Measurements from ENCODE around the gene CRACR2B. TPM values are rescaled to one million over a fixed set of nuclear protein-coding genes. Genes with fewer than 3 reads are reported as not detected.
A peak's percentile ranks its signal among the peaks of the same experiment; 100 is the strongest.

The CRACR2B gene
- total RNA-seq, 1 donor from 2014 or later = 40.5 TPM

DNA sequence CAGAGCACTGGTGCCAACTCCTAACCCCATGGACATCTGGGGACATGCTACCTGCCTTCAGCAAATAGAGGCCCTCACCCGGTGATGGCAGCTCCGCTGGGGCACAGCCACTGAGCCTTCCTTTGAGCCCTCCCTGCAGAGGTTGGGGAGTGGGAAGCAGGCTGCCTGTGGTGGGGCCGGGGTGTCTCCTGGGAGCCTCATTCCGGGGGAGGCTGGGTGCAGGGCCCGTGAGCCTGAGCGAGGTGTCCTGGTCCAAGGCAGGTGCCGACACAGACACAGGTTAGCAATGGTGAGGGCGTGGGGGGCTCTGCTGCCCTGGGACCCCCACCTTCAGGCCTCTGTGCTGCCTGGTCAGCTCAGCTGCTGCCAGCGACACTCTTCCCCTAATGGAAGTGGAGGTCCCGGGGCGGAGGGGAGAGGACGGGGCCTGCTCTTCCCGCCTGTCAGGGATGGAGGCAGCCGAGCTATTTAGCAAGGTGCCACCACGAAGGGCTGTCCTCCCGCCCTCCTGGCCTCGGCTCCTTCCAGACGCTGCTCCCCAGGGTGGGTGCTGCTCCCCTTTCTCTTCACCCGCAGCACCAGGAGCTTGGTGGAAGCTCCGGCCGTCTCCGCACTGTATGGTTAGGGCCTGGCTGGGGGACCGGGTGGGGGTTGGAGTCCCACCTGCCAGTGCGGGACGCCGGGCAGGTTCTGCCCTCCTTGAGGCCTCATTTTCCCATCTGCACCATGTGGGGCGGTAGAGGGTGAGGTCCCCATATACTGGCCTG, 26.1 kb downstream of the CRACR2B start:
- no peak for DNase-seq (ENCODE audit: low spot score)

DNA sequence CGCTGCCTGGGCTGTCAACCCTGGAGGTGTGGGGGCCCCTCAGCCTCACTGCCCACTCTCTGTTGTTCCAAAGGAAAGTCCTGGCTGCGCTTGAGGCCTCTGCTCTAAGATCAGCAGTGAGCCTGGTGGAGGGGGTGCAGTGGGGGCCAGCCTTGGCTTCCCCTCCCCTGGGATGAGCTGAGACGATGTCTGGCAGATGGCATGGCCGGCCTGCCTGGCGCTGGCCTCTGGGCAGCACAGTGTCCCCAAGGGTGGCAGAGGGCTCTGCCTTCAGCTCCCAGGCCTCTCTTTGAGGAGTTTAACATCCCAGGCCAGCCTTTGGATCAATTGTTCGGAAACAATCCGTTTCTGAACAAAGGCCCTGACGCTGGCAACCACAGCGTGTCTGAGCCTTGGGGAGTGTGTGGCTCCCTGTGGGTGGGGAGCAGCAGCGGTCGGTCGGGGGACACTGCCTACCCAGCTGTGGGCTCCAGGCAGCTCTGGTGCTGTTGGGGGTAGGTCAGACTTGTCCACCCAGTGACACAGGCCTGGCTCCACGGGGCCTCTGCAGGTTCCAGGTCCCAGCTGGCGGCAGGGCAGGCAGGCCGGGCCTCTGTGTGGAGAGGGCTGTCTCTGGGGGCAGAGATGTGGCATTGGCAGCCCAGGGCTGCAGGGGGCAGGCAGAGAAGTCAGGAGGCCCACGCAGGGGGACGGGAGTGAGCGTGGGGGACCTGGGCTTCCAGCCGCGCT, 27.0 kb downstream of the CRACR2B start:
- no peak for DNase-seq (ENCODE audit: low spot score)

DNA sequence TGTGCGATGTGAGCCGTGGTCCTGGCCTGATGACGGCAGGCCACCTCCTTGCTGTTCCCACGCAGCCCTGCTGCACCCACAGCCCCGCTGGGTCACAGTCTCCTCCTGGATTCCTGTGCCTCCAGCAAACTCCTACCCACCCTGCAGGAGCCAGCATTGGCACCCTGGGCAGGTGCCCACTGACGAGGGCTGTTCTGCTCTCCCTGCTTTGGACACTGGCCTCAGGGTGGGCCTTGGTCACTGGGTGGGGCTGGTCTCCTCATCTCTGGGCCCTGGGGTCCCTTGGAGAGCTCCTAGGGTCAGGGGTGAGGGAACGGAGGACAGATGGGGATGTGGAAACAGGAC, 27.6 kb downstream of the CRACR2B start:
- no peak for DNase-seq (ENCODE audit: low spot score)

DNA sequence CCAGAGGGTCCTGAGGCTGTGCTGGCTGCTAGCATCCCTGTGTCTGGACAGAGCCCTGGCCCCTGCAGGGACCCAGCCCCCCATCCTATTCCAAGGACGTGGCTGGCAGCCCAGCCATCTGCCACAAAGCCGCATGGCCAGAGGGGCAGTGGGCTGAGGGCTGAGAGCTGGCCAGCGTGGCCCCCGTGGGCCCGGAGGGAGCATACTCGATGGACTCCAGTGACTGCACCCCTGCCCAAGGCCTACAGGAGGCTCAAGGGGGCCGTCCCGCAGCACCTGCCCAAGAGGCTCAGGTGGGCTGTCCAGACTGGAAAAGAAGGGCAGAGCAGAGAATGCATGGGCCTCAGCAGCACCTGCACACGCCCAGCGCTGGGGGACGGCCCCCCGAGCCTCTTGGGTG, 28.1 kb downstream of the CRACR2B start:
- no peak for DNase-seq (ENCODE audit: low spot score)

DNA sequence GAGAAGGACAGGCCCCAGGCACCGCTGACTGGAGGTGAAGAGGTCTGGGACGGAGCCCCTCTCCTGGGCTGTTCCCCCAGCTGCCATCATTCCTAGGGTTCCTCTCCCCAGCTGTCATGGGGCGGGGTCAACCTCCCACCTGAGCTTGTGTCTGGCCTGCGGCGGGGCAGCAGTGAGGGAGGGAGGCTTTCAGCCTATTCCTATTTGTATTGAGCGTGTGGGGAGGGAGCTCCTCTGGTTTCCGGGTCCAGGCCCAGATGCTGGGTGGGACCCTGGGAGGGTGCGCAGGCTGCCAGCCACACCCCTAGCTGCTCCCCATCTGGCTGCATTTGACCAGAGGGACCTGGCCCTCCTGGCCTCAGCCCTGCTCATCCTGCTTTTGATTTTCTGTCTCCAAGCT, 28.7 kb downstream of the CRACR2B start:
- no peak for DNase-seq (ENCODE audit: low spot score)

DNA sequence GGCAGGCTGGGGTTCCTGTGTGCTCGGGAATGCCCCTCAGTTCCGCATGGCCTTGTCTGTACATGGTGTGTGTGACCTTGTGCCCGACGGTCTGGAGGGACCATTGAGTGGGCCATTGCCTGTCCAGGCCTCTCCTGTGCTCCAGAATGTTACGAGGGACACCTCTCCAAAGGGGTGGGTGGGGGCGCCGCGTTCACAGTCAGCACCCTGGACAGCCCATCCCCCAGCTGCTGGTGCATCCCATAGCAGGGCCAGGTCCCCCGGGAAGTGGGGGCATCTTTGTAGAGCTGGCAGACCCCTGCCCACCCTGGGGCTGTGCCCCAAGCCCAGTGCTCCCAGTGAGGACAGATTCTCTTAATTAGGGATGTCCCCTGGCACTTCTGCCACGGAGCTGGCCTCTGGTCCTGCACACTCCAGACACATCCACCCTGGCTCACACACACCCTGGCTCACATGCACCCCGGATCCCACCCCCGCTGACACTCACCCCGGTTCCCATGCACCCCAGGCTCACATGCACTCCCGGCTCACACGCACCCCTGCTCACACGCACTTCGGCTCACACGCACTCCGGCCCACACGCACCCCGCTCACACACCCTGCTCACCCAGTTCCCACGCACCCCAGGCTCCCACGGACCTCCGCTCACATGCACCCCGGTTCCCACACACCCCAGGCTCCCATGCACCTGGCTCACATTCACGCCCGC, 30.5 kb downstream of the CRACR2B start:
- no peak for DNase-seq (ENCODE audit: low spot score)

DNA sequence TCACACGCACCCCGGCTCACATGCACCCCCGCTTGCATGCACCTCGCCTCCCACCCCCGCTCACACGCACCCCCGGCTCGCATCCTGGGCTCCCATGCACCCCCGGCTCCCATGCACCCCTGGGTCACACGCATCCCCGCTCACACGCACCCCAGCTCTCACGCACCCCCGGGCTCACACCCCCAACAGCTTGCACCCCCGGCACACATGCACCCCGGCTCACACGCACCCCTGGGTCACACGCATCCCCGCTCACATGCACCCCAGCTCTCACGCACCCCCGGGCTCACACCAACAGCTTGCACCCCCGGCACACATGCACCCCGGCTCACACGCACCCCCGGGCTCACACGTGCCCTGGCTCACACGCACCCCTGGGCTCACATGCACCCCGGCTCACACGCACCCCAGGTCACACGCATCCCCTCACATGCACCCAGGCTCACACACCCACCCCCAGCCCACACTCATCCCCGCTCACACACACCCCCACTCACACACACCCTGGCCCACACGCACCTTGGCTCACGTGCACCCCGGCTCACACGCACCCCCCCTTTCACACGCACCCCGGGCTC, 31.1 kb downstream of the CRACR2B start:
- no peak for DNase-seq (ENCODE audit: low spot score)

DNA sequence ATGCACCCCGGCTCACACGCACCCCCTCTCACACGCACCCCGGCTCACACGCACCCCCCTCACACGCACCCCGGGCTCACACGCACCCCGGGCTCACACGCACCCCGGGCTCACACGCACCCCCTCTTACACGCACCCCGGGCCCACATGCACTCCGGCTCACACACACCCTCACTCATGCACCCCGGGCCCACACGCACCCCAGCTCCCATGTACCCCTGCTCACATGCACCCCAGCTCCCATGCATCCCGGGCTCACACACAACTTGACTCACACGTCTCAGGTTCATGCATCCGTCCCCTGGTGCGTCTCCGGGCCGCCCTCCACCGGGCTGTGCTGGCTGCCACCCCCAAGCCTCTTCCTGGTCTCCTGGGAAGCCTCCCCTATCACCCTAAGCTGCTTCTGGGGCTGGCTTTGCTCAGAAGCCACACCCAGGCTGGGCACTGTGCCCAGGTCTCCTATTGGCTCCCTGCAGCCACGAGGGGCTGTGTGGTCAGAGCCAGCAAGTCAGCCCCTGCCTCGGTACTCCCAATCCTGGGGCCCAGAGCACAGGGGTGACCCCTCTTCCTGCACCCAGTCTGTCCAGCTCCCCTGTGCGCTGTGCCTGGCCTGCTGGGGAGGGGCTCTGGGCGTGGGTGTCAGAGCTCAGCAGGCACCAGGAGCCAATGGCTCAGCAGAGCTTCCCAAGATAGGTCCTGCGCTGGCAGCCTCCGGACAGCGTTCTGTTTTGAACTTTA, 31.8 kb downstream of the CRACR2B start:
- peak; percentile 83 for DNase-seq (ENCODE audit: low spot score)

DNA sequence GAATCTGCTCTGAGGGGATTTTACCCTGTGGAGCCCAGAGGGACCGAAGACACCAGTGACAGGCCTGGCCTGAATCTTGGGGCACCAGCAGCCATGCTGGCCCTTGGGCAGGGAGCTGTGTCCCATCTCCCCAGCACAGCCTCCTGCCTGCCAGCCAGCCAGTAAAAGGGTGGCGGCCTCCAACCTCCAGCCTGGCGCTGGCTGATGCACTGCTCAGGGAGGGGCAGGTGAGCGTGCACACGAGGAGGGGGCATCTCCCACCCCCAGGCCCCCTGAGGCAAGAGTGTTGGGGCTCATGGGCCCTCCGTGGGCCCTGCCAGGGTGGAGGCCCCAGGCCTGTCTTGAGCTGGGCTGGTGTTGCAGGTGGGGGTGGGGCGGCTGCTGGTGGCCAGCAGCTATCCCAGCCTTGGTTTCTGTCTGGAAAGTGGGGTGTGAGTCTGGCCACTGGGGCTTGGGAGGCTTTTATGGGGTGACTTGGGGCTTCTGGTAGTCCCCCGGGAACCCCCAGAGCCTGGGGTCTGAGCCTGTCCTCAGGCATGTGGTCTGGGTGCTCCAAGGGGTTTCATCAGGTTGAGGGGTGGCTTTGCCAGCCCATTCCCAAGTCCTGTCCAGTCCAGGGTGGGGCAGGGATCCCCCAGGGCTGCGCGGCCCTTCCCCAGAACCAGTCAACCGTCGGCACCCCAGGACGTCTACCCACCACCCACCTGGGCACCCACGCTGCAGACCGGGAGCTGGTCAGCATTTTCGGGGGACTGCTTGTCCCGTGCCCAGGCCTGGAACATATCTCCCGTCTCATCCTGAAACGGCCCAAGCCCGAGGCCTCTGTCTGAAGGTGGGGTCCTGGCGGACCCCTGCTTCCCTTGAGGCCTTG, 32.8 kb downstream of the CRACR2B start:
- DNase-seq (ENCODE audit: low spot score) = no peak

DNA sequence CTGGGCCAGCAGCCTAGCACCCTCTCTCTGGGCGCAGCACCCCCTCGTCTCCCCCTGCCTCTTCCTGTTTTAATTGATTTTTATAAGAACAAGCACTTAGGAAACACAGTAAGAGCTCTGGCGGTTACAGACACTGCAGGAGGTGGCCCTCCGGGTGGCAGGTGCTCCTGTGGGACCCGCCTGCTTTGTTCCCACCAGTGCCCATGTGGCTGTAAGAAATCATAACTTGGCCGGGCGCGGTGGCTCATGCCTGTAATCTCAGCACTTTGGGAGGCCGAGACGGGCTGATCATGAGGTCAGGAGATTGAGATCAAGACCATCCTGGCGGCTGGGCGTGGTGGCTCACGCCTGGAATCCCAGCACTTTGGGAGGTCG, 33.4 kb downstream of the CRACR2B start:
- DNase-seq (ENCODE audit: low spot score) = no peak

DNA sequence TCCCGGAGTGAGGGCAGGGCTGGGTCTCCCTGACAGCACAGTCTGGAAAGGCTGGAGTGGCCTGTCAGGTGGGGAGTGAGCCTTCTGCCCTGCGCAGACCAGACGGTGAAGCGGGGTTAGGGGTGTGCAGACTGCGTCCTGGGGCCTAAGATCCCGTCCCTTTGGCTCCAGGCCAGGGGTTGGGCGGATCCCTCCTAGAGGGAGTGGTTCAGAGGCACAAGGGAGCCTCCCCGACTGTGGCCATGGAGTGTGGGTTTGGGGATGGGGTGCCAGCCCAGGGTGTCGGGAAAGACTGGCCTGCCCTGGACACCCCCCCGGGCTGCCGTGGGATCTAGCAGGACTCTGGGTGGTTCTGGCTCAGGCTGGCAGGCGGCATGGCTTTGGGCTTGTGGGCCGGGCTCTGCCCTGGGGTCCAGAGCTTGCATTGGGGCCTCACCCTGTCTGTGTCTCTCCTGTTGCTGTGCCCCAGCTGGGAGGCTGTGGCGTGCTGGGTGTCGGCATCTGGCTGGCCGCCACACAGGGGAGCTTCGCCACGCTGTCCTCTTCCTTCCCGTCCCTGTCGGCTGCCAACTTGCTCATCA, 34.5 kb downstream of the CRACR2B start:
- no peak for DNase-seq (ENCODE audit: low spot score)

DNA sequence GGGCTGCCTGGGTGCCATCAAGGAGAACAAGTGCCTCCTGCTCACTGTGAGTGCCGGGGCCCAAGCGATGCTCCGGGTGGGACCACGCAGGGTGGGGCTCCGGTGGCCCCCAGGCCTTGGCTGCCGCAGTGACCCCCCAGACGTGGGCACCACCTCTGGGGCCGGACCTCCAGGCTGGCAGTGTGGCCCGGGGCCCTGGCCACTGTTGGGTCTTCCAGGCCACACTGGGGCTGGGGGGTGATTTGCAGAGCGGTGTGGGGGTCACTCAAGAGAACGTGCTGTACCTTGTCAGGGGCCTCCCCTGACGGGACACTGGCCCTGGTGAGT, 34.9 kb downstream of the CRACR2B start:
- DNase-seq (ENCODE audit: low spot score) = no peak

DNA sequence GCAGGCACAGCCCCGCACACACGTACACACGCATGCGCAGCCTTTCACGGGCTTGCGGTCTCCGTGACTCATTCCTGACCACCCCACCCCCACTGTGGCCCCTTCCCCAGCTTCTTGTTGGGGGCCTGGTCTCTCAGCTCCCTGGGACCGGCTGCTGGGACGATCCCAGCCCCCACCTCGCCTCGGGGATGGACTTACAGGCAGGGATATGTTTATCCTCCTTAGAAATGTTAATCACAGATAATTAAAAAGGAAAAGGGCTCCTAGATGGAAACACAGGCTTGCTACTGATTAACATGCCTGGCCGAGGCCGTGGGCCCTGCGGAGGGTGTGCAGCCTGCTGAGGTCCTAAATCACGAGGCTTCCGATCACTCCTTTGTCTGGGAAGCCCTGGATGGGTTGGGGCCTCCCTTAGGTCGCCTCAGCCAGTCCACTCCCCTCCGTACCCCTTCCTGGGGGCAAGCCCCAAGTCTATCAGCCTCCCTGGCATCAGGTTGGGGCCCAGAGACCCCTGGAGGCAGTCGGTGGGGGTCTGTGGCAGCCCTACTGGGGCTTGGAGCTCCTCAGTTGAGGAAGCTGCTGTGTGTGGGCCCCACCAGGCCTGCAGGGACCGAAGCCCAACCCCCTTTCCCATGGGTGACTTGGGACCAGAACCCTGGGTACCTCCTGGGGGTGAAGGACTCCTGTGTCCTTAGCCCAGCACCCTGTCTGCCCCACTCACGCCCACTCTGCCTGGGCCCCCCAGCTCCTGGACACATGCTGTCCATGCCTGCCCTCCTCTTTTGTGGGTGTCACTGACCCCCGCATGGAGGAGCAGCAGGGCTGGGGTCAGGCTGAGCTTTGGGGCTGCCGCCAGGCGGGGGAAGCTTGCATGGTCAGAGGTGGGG, 35.5 kb downstream of the CRACR2B start:
- DNase-seq (ENCODE audit: low spot score) = no peak

DNA sequence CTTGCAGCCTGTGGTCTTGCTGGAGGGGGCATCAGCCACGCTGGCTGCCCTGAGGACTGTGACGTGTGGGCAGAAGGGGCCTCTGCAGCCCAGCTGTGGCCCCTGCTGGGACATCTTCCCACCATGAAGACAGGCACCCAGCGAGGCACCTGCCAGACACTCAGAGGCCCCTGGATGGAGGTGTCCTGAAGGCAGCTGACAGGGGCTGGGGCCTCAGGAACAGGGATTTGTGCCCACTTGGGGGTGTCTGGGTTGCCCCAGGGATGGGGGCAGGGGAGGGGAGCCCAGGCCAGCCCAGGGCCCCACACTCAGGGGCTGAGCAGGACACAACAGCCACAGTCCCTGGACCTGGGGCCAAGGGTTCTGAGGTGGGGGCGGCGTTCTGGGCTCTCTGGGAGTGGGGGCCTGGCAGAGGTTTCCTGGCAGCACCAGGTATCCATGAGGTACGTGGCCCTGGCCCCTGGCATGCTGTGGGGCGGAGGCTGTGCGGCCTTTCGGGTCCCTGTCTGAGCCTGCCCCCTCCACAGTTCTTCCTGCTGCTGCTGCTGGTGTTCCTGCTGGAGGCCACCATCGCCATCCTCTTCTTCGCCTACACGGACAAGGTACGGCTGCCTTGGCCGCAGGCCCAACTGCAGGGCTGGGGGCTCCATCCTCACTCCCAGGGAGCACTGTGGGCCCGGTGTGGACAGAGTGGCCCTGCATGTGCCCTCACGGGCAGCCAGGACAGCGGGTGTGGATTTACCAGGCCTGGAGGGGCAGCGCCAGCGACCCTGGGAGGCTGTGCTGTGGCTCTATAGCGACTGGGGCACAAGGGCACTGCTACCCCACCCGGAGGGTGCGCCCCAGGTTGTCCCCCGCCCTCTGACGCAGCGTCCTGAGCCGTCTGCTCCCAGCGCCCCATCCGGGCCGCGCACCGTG, 36.5 kb downstream of the CRACR2B start:
- no peak for DNase-seq (ENCODE audit: low spot score)

DNA sequence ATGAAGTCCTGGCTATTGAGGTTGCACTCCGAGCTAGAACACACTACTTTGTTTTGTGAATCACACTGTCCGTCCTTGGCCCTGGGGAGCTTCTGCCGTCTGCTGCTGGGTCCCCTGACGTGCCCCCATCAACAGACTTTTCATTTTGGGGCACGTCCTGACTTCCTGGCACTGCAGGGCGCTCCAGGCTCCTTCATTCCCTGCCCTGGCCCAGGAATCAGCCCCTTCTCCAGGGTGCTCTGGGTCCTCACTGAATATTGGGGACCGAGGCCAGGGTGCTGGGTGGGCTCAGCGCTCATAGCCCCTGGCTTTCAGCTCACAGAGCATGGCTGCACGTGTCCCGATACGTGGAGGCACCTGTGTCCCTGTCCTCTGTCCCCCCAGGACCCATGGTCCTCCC, 37.2 kb downstream of the CRACR2B start:
- DNase-seq (ENCODE audit: low spot score) = no peak

DNA sequence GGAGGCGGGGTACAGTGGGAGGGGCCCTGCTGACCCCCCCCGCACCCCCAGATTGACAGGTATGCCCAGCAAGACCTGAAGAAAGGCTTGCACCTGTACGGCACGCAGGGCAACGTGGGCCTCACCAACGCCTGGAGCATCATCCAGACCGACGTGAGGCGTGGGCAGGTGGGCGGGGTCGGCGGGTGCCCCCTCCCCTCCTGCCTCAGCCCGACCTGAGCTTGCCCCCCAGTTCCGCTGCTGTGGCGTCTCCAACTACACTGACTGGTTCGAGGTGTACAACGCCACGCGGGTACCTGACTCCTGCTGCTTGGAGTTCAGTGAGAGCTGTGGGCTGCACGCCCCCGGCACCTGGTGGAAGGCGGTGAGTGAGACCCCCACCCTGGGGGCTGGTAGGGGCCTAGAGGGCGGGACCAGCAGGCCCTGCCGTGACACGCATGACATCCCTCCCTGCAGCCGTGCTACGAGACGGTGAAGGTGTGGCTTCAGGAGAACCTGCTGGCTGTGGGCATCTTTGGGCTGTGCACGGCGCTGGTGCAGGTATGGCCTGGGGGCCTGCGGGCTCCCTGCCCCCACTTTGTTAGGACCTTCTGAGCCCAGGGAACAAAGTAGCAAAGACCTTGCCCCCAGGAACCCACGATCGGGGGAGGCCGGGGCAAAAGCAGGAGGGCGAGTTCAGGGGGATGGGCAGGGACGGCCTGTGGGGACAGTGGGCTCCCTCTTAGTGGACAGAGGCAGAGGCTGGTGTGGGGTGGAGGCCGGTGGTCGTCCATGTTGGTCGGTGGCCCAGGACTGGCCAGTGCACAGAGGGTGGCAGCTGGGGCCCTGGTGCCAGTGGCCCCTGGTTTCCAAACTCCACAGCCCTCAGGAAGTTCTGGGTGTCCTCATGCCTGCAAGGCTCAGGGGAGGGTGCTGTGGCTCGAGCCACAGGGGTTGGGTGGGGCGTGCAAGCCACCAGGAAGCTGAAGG, 38.0 kb downstream of the CRACR2B start:
- DNase-seq (ENCODE audit: low spot score) = no peak

DNA sequence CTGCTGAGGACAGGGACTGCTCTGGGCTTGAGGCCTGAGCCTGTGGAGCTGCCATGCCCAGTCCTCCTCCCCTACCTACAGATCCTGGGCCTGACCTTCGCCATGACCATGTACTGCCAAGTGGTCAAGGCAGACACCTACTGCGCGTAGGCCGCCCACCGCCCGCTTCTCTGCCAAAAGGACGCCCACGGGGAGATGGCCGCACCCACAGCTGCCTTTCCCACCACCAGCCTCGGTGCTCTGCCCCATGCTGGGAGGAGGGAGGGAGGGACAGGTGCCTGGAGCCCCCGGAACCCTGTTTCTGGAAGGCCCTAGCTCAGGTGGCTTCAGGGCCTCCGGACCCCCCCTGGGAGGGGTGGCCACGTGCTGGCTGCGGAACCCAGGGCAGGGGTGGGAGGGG, 38.8 kb downstream of the CRACR2B start:
- no peak for DNase-seq (ENCODE audit: low spot score)
